Brain microvascular endothelial cell (primary cell): ENCODE measurements around the gene BBLN.

ENCODE experiments used
- DNase-seq: peaks from one replicate; pipeline ENCODE4 v3.0.0-alpha.2; 2020
- H3K27ac ChIP-seq: fragments of 250-450 bp; sonication (Bioruptor Pico); 2 replicates; pipeline ENCODE4 v1.5.1; 2020; ENCODE audit warnings: mild to moderate bottlenecking, moderate library complexity
- H3K27me3 ChIP-seq: fragments of 250-450 bp; sonication (Bioruptor Pico); replicated peaks from 2 replicates; pipeline ENCODE4 v1.5.1; 2020; ENCODE audit warnings: mild to moderate bottlenecking
- H3K36me3 ChIP-seq: fragments of 250-450 bp; sonication (Bioruptor Pico); replicated peaks from 2 replicates; pipeline ENCODE4 v1.5.1; 2020; ENCODE audit warnings: mild to moderate bottlenecking
- H3K4me3 ChIP-seq: 2 replicates; pipeline ENCODE4 v1.5.1; 2011; ENCODE audit warnings: low read depth, mild to moderate bottlenecking, control low read depth, low read length, moderate library complexity
- CTCF ChIP-seq: IDR thresholded peaks from 2 replicates; pipeline ENCODE4 v1.5.1; 2011; ENCODE audit warnings: low read depth, mild to moderate bottlenecking, moderate library complexity, low read length, control low read depth, inconsistent platforms; ENCODE audit errors: missing control alignments
- in situ Hi-C: cut with HindIII; loops from 2 replicates; pipeline ENCODE4 v1.10.0; 2017; ENCODE audit warnings: low sequenced_read_pairs, low pct_ligation_motif_present

BBLN gene

GRCh38 chr9:128116104-128117083 is 43.7 kb upstream of the BBLN start:
- no peak for TF ChIP-seq CTCF
- no peak overlapping the region for H3K4me3 ChIP-seq

GRCh38 chr9:128117613-128118471 is 42.2 kb upstream of the BBLN start:
- peak; percentile 100 for TF ChIP-seq CTCF
- Histone ChIP-seq H3K27ac (no peak overlapping the region), H3K27me3 (no peaks in the 10 kb centered on the region), H3K4me3 (no peak overlapping the region), H3K36me3 (peaks cover 16% of the 10 kb centered on the region)
- peak; percentile 87 for DNase-seq
- in situ Hi-C loops, result no loop called here

More at GRCh38 chr9:128116104-128117083, 43.7 kb upstream of the BBLN start:
- H3K27me3 ChIP-seq, result no peaks in the 10 kb centered on the region
- no peak overlapping the region for H3K27ac ChIP-seq
- H3K36me3 ChIP-seq, result peaks cover 6% of the 10 kb centered on the region
- in situ Hi-C loops, result no loop called here
- no peak for DNase-seq

- DNase-seq, result no peak
- Histone ChIP-seq H3K27me3 (no peaks in the 10 kb centered on the region), H3K4me3 (no peak overlapping the region), H3K27ac (no peak overlapping the region), H3K36me3 (peaks cover 17% of the 10 kb centered on the region)
- no peak for TF ChIP-seq CTCF
- in situ Hi-C loops, result no loop called here
Measured at GRCh38 chr9:128118472-128118857, 41.6 kb upstream of the BBLN start.

- in situ Hi-C loops, result no loop called here
- DNase-seq, result no peak
- Histone ChIP-seq H3K27ac (no peak overlapping the region), H3K36me3 (peaks cover 17% of the 10 kb centered on the region), H3K4me3 (no peak overlapping the region), H3K27me3 (no peaks in the 10 kb centered on the region)
- TF ChIP-seq CTCF, result no peak
Measured at GRCh38 chr9:128118971-128119665, 40.9 kb upstream of the BBLN start.

GRCh38 chr9:128120061-128120740 is 39.9 kb upstream of the BBLN start:
- no peaks in the 10 kb centered on the region for H3K27me3 ChIP-seq
- no peak for TF ChIP-seq CTCF
- no peak for DNase-seq
- no peak overlapping the region for H3K4me3 ChIP-seq
- in situ Hi-C loops, result no loop called here
- H3K27ac ChIP-seq, result no peak overlapping the region
- peaks cover 24% of the 10 kb centered on the region for H3K36me3 ChIP-seq
